Measurements from ENCODE around the gene C3. TPM values are rescaled to one million over a fixed set of nuclear protein-coding genes. Genes with fewer than 3 reads are reported as not detected.

C3 gene
- total RNA-seq, 2 experiments from 2014 or later = 0.34 to 1.1 TPM

DNA sequence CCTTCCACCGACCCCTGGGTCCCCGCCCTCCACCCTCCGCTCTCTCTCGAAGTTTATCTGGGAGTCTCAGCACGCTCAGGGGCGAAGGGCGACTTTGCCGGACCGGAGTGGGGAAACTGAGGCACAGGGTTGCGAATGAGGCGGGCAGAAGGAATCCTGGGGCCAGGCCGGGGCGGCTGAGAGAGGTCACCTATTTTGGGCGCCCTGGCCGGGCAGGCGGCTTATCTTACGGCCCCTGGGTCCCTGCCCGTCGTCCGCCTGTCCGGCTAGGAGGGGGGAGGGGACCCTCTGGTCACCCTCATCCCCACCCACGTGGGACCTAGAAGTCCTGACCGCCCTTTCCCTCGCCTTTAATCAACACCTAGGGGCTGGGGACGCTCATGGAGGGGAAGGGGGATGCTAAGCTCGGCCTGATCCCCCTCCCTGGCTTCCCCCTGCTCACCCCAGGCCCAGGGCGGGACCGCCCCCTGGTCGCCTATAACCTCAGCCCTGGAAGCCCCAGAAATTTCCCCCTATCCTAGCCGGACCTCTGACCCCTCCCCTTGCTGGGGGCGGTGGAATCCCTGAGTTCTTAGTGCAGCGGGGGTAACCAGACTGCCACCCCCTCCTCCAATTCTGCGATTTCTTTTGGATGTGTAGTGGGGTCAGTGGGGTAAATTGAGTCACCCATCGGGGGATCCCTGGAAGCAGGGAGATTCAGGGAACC lies 19.6 kb upstream of the C3 start:
- no peak for ATAC-seq
- peaks cover 38% of the 10 kb centered on the region for H3K4me1 Mint-ChIP-seq (ENCODE audit: low read depth)
- intact Hi-C loops (cut with micrococcal nuclease) = loop anchor here (5.0 to 10.0 kb wide), 2 partner anchors 78 to 225 kb away; no protein-coding TSS in a partner anchor

DNA sequence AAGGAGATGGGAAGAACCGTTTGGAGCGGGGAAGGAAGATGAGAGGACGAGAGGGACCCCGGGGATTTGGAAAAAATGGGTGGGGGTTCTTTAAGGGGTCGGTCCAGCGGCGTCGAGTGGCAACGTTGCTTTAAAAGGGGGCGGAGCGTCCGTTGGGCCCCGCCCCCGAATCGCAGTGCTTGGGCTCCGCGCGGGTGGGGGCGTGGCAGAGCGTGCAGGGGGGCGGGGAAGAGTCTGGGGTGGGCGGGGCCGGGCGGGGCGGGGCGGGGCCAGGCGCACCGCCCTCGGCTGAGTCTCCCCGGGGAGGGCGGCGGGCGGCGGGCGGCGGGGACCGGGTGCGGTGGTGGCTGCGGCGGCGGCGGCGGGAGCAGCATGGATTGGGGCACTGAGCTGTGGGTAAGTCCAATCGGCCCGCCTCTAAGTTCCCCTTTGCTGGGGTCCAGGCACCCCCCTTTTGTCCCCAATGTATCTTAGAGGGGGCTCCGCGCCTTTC lies 19.0 kb upstream of the C3 start, which contains the start of gene TRIP10:
Gene TRIP10, plus strand, starts transcription at position 291 of the 493 bp plus-strand sequence. Its CDS starts 82 bp downstream, at position 373.
- peak; percentile 6 for ATAC-seq
- Mint-ChIP-seq H3K9me3 (no peaks in the 10 kb centered on the region), H3K36me3 (ENCODE audit: low read depth) (peaks cover 25% of the 10 kb centered on the region), H3K27me3 (no peaks in the 10 kb centered on the region), H3K27ac (peak within 1 kb of the TSS; percentile 99), H3K4me1 (ENCODE audit: low read depth) (peaks cover 38% of the 10 kb centered on the region), H3K4me3 (peak within 1 kb of the TSS; percentile 98)
- ChIA-PET POLR2A (no interaction called here), CTCF (interaction anchor here (1.4 to 4.6 kb wide), 6 partner anchors 30 to 128 kb away, joined by 3 to 73 read pairs (median 14); partner anchors contain the start of gene VAV1)
- intact Hi-C loops (cut with micrococcal nuclease) = loop anchor here (5.0 to 10.0 kb wide), 2 partner anchors 77 to 225 kb away; no protein-coding TSS in a partner anchor
- DNase-seq = peak; percentile 88
- TF ChIP-seq, protein P1, sequence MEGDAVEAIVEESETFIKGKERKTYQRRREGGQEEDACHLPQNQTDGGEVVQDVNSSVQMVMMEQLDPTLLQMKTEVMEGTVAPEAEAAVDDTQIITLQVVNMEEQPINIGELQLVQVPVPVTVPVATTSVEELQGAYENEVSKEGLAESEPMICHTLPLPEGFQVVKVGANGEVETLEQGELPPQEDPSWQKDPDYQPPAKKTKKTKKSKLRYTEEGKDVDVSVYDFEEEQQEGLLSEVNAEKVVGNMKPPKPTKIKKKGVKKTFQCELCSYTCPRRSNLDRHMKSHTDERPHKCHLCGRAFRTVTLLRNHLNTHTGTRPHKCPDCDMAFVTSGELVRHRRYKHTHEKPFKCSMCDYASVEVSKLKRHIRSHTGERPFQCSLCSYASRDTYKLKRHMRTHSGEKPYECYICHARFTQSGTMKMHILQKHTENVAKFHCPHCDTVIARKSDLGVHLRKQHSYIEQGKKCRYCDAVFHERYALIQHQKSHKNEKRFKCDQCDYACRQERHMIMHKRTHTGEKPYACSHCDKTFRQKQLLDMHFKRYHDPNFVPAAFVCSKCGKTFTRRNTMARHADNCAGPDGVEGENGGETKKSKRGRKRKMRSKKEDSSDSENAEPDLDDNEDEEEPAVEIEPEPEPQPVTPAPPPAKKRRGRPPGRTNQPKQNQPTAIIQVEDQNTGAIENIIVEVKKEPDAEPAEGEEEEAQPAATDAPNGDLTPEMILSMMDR (IDR thresholded peaks at IDR 0.05) = no peak

More for the DNA sequence above, 19.6 kb upstream of the C3 start:
- POLR2A ChIA-PET = interaction anchor here (0.7 to 1.3 kb wide), 2 partner anchors 13 to 123 kb away, joined by 3 to 4 read pairs; no protein-coding TSS in a partner anchor
- H3K27me3 Mint-ChIP-seq = no peaks in the 10 kb centered on the region
- DNase-seq = peak; percentile 47
- H3K27ac Mint-ChIP-seq = no peak overlapping the region
- H3K4me3 Mint-ChIP-seq = peak overlapping the region; percentile 98
- H3K9me3 Mint-ChIP-seq = no peaks in the 10 kb centered on the region
- peaks cover 23% of the 10 kb centered on the region for H3K36me3 Mint-ChIP-seq (ENCODE audit: low read depth)
- TF ChIP-seq, protein P1 (IDR thresholded peaks at IDR 0.05) = no peak
- CTCF ChIA-PET = no interaction called here

DNA sequence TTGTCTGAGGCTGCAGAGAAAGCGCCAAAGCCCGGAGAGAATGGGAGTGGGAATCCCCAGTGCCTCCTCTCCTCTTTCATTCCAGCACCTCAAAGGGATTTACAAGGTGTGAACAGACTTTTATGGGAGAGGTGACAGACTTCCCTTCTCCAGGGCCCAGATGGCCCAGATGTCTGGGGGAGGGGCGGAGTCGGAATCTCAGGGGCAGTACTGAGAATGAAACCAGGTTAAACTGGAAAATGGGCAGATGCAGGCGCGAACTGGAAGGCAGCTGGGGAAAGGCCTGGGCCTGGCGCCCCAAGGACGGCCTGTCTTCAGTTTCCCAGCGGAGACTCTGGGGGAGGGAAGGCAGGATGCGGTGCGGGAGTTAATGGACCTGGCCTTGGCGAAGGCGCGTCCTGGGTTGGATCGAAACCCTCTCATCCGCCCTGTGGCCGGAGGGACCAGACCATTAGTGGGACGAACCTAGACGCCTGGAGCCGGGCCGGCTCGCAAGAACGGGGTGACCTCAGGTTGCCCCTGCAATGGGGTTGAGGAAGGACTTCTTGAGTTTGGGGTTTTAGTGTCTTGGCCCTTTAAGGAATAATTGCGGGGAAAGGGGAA lies 18.4 kb upstream of the C3 start:
- H3K36me3 Mint-ChIP-seq (ENCODE audit: low read depth) = peaks cover 24% of the 10 kb centered on the region
- ChIA-PET CTCF (interaction anchor here (0.8 to 4.6 kb wide), 13 partner anchors 9 to 222 kb away, joined by 3 to 73 read pairs (median 10); partner anchors contain the start of gene VAV1), POLR2A (interaction anchor here (1.5 to 1.6 kb wide), 2 partner anchors 35 to 124 kb away, joined by 4 to 14 read pairs; no protein-coding TSS in a partner anchor)
- H3K9me3 Mint-ChIP-seq = no peaks in the 10 kb centered on the region
- peak overlapping the region; percentile 99 for H3K27ac Mint-ChIP-seq
- no peaks in the 10 kb centered on the region for H3K27me3 Mint-ChIP-seq
- TF ChIP-seq, protein P1 (IDR thresholded peaks at IDR 0.05) = no peak
- no peak for ATAC-seq
- intact Hi-C loops (cut with micrococcal nuclease) = loop anchor here (5.0 to 10.0 kb wide), 2 partner anchors 77 to 224 kb away; no protein-coding TSS in a partner anchor
- H3K4me3 Mint-ChIP-seq = peak overlapping the region; percentile 98
- H3K4me1 Mint-ChIP-seq (ENCODE audit: low read depth) = peaks cover 38% of the 10 kb centered on the region
- peak; percentile 47 for DNase-seq

DNA sequence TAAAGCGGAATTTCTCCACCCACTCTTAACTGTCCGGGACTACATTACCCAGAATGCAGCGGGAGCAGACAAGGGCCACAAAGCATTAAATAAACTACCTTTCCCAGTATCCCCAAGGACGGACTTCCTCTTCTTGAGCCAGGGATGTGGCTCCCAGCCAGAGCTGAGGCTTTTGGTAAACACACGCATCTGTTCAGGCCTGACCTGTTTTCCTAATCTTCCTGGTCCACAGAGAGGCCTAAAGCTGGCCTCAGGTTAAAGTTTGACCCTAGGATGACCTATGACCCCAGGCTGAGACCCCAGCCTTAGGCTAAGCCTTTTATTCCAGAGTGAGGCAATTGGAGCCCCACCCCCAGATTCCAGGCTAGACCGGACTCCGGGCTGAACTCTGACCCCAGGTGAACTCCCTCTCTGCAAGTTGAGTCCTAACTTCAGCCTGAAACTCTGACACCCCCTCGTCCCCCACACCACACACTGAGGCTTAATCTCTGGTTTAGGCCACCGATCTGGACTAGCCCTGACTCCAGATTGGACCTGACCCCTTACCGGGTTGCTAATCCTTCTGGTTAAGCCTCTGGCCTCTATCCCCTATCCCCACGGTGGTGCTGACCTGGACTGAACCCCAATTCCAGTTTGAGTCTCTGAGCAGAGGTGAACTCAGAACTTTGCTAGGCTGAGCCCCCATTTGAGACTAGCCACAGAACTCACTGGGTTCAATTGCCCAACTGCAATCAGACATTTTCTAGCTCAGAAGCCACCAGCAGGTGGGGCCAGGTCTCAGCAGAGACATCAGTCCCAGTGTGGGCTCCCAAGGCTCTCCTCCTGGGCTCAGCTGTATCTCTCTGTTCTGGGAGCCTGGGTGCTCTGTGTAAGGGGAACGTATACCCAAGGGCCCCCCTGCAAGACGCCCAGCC lies 17.7 kb upstream of the C3 start:
- intact Hi-C loops (cut with micrococcal nuclease) = loop anchor here (1.0 to 10.0 kb wide), 4 partner anchors 29 to 223 kb away; partner anchors contain the start of gene SH2D3A
- Mint-ChIP-seq H3K4me3 (peak overlapping the region; percentile 98), H3K27ac (peak overlapping the region; percentile 99), H3K36me3 (ENCODE audit: low read depth) (peaks cover 25% of the 10 kb centered on the region), H3K27me3 (no peaks in the 10 kb centered on the region), H3K9me3 (no peaks in the 10 kb centered on the region), H3K4me1 (ENCODE audit: low read depth) (peaks cover 38% of the 10 kb centered on the region)
- POLR2A ChIA-PET = interaction anchor here (0.6 to 2.9 kb wide), 10 partner anchors 13 to 233 kb away, joined by 3 to 14 read pairs (median 4); partner anchors contain the start of gene VAV1
- CTCF ChIA-PET = interaction anchor here (0.6 to 4.6 kb wide), 25 partner anchors 10 to 221 kb away, joined by 3 to 73 read pairs (median 5); partner anchors contain the start of genes TNFSF14 and VAV1
- ATAC-seq (peak; percentile 17), DNase-seq (peak; percentile 95)
- TF ChIP-seq, protein P1 (IDR thresholded peaks at IDR 0.05) = peak; percentile 74
